ENCODE data around the gene PLPP3. TPM values are rescaled to one million over a fixed set of nuclear protein-coding genes. Genes with fewer than 3 reads are reported as not detected.

The PLPP3 gene
- total and polyA plus RNA-seq, 9 of the 15 experiments (the other 6 are each of a cell fraction or from before 2014, with no cell fraction given): 0.07 to 0.54 (median 0.20) TPM

Small RNAs within 50 kb of the gene (small RNA-seq; reads per million reads assigned to genes)
- not detected for gene AC099789.1

Other genes with a start within 250 kb of the PLPP3 start
- not detected in 2 replicates for gene PRKAA2, start 65.8 kb upstream of the PLPP3 start, total RNA-seq (2014; rRNA removed)
- not detected in 2 replicates for gene PRKAA2, start 65.8 kb upstream of the PLPP3 start, total RNA-seq (2014; rRNA removed; fragmentation: Illumina TruSeq; extraction: Trizol)
- gene PRKAA2, start 65.8 kb upstream of the PLPP3 start, total RNA-seq (2015; rRNA removed; fragmentation: Illumina TruSeq; extraction: Trizol): not detected in 2 replicates
- gene PRKAA2, start 65.8 kb upstream of the PLPP3 start, total RNA-seq (2021): not detected in 2 replicates
- gene PRKAA2, start 65.8 kb upstream of the PLPP3 start, polyA plus RNA-seq (2011; rRNA removed): 0.01 TPM in 1 of 2 replicates, not detected in the other
- gene PRKAA2, start 65.8 kb upstream of the PLPP3 start, polyA plus RNA-seq (2014; fragmentation: Illumina TruSeq; extraction: Trizol): not detected in 2 replicates
- gene PRKAA2, start 65.8 kb upstream of the PLPP3 start, polyA plus RNA-seq (2014; fragmentation: Nextera tagmentation; extraction: Ambion mirVana): not detected
- not detected in 2 replicates for gene PRKAA2, start 65.8 kb upstream of the PLPP3 start, polyA plus RNA-seq (2014; rRNA removed)
- not detected in 2 replicates for gene FYB2, start 239.8 kb upstream of the PLPP3 start, total RNA-seq (2014; rRNA removed)
- not detected in 2 replicates for gene FYB2, start 239.8 kb upstream of the PLPP3 start, total RNA-seq (2014; rRNA removed; fragmentation: Illumina TruSeq; extraction: Trizol)
- not detected in 2 replicates for gene FYB2, start 239.8 kb upstream of the PLPP3 start, total RNA-seq (2015; rRNA removed; fragmentation: Illumina TruSeq; extraction: Trizol)
- gene FYB2, start 239.8 kb upstream of the PLPP3 start, total RNA-seq (2021): not detected in 2 replicates
- gene FYB2, start 239.8 kb upstream of the PLPP3 start, polyA plus RNA-seq (2011; rRNA removed): not detected in 2 replicates
- not detected in 2 replicates for gene FYB2, start 239.8 kb upstream of the PLPP3 start, polyA plus RNA-seq (2014; fragmentation: Illumina TruSeq; extraction: Trizol)
- not detected for gene FYB2, start 239.8 kb upstream of the PLPP3 start, polyA plus RNA-seq (2014; fragmentation: Nextera tagmentation; extraction: Ambion mirVana)
- gene FYB2, start 239.8 kb upstream of the PLPP3 start, polyA plus RNA-seq (2014; rRNA removed): not detected in 2 replicates